Hepatocyte (in vitro differentiated cells): ENCODE data around the gene ANKRD52. TPM values are rescaled to one million over a fixed set of nuclear protein-coding genes. Genes with fewer than 3 reads are reported as not detected.

Experiments used
- DNase-seq: peaks from one replicate; pipeline ENCODE4 v3.0.0-alpha.2; 2016; ENCODE audit warnings: low spot score
- H2AFZ ChIP-seq: fragments of 200-600 bp; sonication (generic); 2 replicates; pipeline ENCODE4 v1.6.0; 2016; ENCODE audit warnings: antibody characterized with exemption, mild to moderate bottlenecking
- H3K27ac ChIP-seq: fragments of 200-600 bp; sonication (generic); 2 replicates; pipeline ENCODE4 v1.5.1; 2016; ENCODE audit warnings: mild to moderate bottlenecking
- H3K27me3 ChIP-seq: fragments of 200-600 bp; sonication (generic); 2 replicates; pipeline ENCODE4 v1.6.1; 2016
- H3K36me3 ChIP-seq: fragments of 200-600 bp; sonication (generic); replicated peaks from 2 replicates; pipeline ENCODE4 v1.5.1; 2016; ENCODE audit warnings: low read depth; ENCODE audit not compliant: insufficient read depth
- H3K4me1 ChIP-seq: fragments of 200-600 bp; sonication (generic); 2 replicates; pipeline ENCODE4 v1.5.1; 2016; ENCODE audit warnings: mild to moderate bottlenecking, moderate library complexity; ENCODE audit not compliant: insufficient read depth
- H3K4me2 ChIP-seq: fragments of 200-600 bp; sonication (generic); 2 replicates; pipeline ENCODE4 v1.6.0; 2016
- H3K4me3 ChIP-seq: fragments of 200-600 bp; sonication (generic); 2 replicates; pipeline ENCODE4 v1.5.1; 2016; ENCODE audit warnings: mild to moderate bottlenecking
- H3K79me2 ChIP-seq: fragments of 200-600 bp; sonication (generic); 2 replicates; pipeline ENCODE4 v1.6.0; 2017; ENCODE audit warnings: mild to moderate bottlenecking
- H3K9me2 ChIP-seq: fragments of 200-600 bp; sonication (generic); replicated peaks from 2 replicates; pipeline ENCODE4 v1.6.0; 2017; ENCODE audit warnings: mild to moderate bottlenecking; ENCODE audit not compliant: insufficient read depth
- H3K9me3 ChIP-seq: fragments of 200-600 bp; sonication (generic); 2 replicates; pipeline ENCODE4 v1.5.1; 2016; ENCODE audit warnings: low read depth, mild to moderate bottlenecking
- H4K20me1 ChIP-seq: fragments of 200-600 bp; sonication (generic); 2 replicates; pipeline ENCODE4 v1.6.0; 2016; ENCODE audit warnings: mild to moderate bottlenecking; ENCODE audit not compliant: insufficient read depth, poor library complexity, severe bottlenecking
- EZH2 ChIP-seq: fragments of 200-600 bp; sonication (generic); IDR thresholded peaks from 2 replicates; pipeline ENCODE4 v1.6.1; 2016; ENCODE audit warnings: antibody characterized with exemption, mild to moderate bottlenecking, borderline replicate concordance
- EZH2phosphoT487 ChIP-seq: fragments of 200-600 bp; sonication (generic); IDR thresholded peaks from one replicate; pipeline ENCODE4 v1.6.1; 2018; ENCODE audit warnings: antibody characterized with exemption, mild to moderate bottlenecking, low read depth, moderate library complexity; ENCODE audit not compliant: unreplicated experiment, severe bottlenecking
- WGBS: methylation state at CpG from one replicate; pipeline ENCODE4 v1.1.6; 2016; ENCODE audit warnings: low lambda C conversion rate; ENCODE audit errors: missing lambda C conversion rate; 5-methylcytosine and 5-hydroxymethylcytosine counted together
- polyA plus RNA-seq: library from polyadenylated mRNA; unstranded; fragments of >200 nt; fragmentation: Nextera tagmentation; extraction: Ambion mirVana; gene quantifications from 2 replicates; pipeline ENCODE4 v1.2.1, GENCODE V29; 2016
- total RNA-seq: library from RNA; depleted of rRNA; stranded (reverse); fragments of >200 nt; gene quantifications from 2 replicates; pipeline ENCODE4 v1.2.3, GENCODE V29; 2014
- TF ChIP-seq, protein P1 (sequence below): fragments of 200-600 bp; sonication (generic); IDR thresholded peaks from 2 replicates; pipeline ENCODE4 v1.5.1; 2016; ENCODE audit warnings: antibody characterized with exemption, mild to moderate bottlenecking; ENCODE audit not compliant: poor library complexity

ANKRD52 gene
- total and polyA plus RNA-seq, 2 experiments from 2014 or later: 23.3 to 37.2 TPM

- H2AFZ ChIP-seq: no peak overlapping the region
- H3K27ac ChIP-seq: peak overlapping the region; percentile 93
- H4K20me1 ChIP-seq: peaks cover 12% of the 10 kb centered on the region
- H3K9me3 ChIP-seq: no peaks in the 10 kb centered on the region
- peak overlapping the region; percentile 100 for H3K4me3 ChIP-seq
- H3K4me2 ChIP-seq: peak overlapping the region; percentile 93
- H3K27me3 ChIP-seq: no peaks in the 10 kb centered on the region
- TF ChIP-seq, protein P1, sequence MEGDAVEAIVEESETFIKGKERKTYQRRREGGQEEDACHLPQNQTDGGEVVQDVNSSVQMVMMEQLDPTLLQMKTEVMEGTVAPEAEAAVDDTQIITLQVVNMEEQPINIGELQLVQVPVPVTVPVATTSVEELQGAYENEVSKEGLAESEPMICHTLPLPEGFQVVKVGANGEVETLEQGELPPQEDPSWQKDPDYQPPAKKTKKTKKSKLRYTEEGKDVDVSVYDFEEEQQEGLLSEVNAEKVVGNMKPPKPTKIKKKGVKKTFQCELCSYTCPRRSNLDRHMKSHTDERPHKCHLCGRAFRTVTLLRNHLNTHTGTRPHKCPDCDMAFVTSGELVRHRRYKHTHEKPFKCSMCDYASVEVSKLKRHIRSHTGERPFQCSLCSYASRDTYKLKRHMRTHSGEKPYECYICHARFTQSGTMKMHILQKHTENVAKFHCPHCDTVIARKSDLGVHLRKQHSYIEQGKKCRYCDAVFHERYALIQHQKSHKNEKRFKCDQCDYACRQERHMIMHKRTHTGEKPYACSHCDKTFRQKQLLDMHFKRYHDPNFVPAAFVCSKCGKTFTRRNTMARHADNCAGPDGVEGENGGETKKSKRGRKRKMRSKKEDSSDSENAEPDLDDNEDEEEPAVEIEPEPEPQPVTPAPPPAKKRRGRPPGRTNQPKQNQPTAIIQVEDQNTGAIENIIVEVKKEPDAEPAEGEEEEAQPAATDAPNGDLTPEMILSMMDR: no peak
- no peak for TF ChIP-seq EZH2phosphoT487
- no peak for TF ChIP-seq EZH2
- H3K4me1 ChIP-seq: peaks cover 18% of the 10 kb centered on the region
- 48% methylated on average over 8 of the region's 8 CpGs for WGBS
- H3K9me2 ChIP-seq: no peaks in the 10 kb centered on the region
- no peaks in the 10 kb centered on the region for H3K36me3 ChIP-seq
- no peak for DNase-seq
- H3K79me2 ChIP-seq: peaks cover 31% of the 10 kb centered on the region
Measured at GRCh38 chr12:56257071-56257470, 1.1 kb downstream of the ANKRD52 start.

DNA sequence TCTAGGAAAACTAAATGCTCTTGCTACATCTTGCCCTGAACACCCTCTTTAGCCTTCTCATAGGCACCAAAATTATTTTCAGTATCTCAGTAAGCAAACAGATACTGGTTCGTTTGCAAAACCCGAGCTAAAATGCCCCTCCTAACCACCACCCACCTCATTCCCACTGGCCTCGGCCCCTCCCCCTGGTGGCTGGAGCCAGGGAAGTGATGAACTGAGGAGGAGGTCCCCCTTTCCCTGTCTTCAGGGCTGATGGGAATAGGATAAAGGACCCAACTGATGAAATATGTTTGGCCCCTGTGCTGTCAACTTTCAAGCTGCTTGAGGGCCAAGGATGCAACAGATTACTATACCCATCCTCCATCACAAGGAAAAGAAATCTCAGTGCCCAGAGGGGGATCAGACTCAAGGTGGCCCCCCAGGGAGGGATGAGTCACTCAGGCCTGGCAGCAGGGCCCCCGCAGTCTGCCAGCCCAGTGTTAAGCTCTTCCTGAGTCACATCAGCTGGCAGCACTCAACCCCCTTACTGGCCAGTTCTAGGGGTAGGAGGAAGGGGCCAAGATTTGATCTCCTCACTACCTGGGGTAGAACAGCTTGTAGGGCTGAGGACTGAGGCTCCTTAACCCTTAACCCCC, 1.7 kb downstream of the ANKRD52 start:
- Histone ChIP-seq H3K4me2 (peak overlapping the region; percentile 93), H3K9me2 (no peaks in the 10 kb centered on the region), H3K36me3 (no peaks in the 10 kb centered on the region), H3K4me3 (no peak overlapping the region), H3K9me3 (no peaks in the 10 kb centered on the region), H3K27me3 (no peaks in the 10 kb centered on the region), H2AFZ (no peak overlapping the region), H3K27ac (no peak overlapping the region), H4K20me1 (peaks cover 12% of the 10 kb centered on the region), H3K4me1 (peaks cover 18% of the 10 kb centered on the region), H3K79me2 (peaks cover 31% of the 10 kb centered on the region)
- WGBS: 39% methylated on average over 4 of the region's 4 CpGs
- no peak for DNase-seq
- no peak for TF ChIP-seq EZH2
- no peak for TF ChIP-seq EZH2phosphoT487
- TF ChIP-seq, protein P1: no peak

GRCh38 chr12:56255671-56256070, 2.5 kb downstream of the ANKRD52 start:
- no peak overlapping the region for H3K4me3 ChIP-seq
- H3K27ac ChIP-seq: no peak overlapping the region
- TF ChIP-seq EZH2phosphoT487 (no peak), EZH2 (no peak)
- TF ChIP-seq, protein P1: no peak
- H4K20me1 ChIP-seq: peaks cover 12% of the 10 kb centered on the region
- no peak overlapping the region for H2AFZ ChIP-seq
- WGBS: 94% methylated on average over 7 of the region's 7 CpGs
- H3K4me2 ChIP-seq: no peak overlapping the region
- H3K27me3 ChIP-seq: no peaks in the 10 kb centered on the region
- no peaks in the 10 kb centered on the region for H3K9me3 ChIP-seq
- H3K79me2 ChIP-seq: peaks cover 31% of the 10 kb centered on the region
- no peak for DNase-seq
- peaks cover 18% of the 10 kb centered on the region for H3K4me1 ChIP-seq
- H3K9me2 ChIP-seq: no peaks in the 10 kb centered on the region
- H3K36me3 ChIP-seq: no peaks in the 10 kb centered on the region
